ENCODE data around the gene DNPH1.

The DNPH1 gene

GRCh38 chr6:43180985-43181384, 48.3 kb downstream of the DNPH1 start:
- DNase-seq: no peak

GRCh38 chr6:43180058-43180457, 49.2 kb downstream of the DNPH1 start:
- no peak for DNase-seq

GRCh38 chr6:43178951-43179830, 50.1 kb downstream of the DNPH1 start:
- no peak for DNase-seq

- no peak for DNase-seq
Observed at GRCh38 chr6:43178150-43178549, 51.1 kb downstream of the DNPH1 start.

- DNase-seq: no peak
Observed at GRCh38 chr6:43176423-43176786, 52.9 kb downstream of the DNPH1 start.

- no peak for DNase-seq
Observed at GRCh38 chr6:43175676-43176422, 53.4 kb downstream of the DNPH1 start.
